Measurements from ENCODE around the gene PDE3A.

The PDE3A gene

DNA sequence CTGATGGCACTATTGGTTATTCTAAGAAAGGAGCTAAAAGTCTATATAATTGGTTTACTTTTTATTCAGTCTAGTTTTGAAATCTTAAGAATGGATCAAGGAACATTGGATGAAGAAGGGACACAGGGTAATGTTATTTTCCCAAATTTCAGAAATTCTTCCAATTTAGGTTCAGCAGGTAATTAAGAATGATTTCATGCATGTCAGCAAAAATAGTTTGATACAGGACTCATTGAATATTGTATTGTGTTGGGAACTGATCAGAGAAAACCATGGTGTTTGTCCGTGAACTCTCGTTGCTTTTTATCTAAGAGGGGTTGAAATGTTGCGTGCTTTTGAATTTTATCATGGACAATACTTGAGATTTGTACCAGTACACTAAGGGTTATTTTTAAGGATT lies 58.6 kb downstream of the PDE3A start:
- no peak for DNase-seq

DNA sequence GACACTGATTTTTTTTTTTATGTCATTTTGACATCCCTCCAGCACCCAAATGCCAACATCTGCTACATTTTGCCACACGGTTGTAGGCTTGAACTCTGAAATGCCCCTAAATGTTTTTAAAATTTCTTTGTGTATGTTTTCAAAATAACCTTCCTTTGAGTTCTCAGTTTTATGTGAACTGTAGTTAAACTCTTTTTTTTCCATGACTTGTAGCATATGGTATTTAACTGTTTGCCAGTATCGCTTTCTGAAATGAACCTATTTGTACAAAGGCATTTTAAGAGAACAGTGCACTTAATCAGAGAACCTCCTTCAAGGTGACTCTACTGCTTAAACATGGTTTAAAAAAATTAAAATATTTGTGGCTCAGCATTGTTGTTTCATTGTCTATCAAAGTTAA lies 61.5 kb downstream of the PDE3A start:
- no peak for DNase-seq

DNA sequence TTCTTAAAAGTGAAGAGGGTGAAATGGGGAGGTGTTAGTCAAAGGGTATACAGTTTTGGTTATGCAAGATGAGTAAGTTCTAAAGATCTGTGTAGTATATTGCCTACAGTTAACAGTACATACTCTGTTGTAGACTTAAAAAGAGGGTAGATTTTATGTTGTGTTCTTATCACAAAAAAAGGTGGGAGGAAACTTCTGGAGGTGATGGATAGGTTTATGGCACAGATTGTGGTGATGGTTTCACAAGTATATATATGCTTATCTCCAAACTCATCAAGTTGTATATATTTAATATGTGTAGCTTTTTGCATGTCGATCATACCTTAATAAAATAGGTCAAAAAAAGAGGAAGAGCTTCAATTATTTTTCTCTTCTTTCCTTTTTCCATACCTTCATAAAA lies 64.0 kb downstream of the PDE3A start:
- no peak for DNase-seq

DNA sequence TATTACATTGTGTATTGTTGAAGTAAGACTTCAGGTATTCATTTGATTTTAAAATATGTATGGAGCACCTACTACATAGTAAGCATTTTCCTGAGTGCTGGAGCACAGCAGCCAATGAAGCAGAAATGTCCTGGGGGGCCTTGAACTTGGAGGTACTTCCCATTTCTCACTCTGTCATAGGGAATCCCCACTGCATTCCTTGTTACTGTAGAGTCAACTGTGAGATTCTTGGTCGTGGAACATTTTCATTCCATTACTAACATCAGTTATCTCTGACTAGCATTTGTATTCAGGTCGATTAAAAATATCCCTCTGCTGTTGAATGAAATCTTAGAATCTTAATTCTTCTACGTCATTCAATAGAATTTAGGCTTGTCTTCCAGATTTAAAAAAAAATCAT lies 66.7 kb downstream of the PDE3A start:
- no peak for DNase-seq

DNA sequence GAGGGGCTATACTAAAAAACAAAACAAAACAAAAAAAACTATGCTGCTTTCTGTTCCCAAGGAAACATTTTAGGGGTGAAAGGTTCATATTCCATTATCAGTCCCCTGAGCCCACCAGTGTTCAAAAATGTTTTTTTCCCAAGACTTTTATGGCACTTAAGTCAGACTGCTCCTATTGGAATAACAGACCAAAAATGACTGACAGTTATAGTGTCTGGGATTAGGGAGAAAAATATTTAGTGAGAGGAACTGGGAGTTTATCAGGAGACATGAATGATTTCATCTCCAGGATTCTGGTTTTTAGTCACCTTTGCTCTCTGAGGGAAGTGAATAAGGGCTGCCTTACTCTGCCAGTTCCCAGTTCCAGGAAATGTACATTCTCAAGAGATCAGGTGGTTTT lies 68.0 kb downstream of the PDE3A start:
- DNase-seq, result no peak

DNA sequence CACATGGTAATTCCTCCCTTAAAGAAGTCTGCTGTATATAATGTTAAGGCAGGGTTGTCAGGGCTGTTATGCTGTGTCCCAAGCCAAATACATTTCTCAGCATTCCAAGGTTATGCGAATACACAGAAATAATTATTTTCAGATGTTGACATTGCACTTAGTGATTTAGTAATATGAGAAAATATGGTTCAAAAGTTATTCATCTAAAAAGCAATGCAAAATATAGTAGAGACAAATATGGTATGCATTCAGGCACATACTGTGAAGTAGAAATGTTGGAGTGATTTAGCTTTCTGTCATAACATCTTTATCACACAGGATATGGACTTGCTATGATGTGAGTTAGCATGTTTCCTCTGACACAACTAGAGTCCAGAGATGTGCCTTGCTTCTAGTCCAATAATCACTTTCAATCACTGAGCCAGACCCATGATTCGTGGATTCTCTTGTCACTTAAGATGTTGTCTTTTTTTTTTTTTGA lies 70.0 kb downstream of the PDE3A start:
- no peak for DNase-seq

DNA sequence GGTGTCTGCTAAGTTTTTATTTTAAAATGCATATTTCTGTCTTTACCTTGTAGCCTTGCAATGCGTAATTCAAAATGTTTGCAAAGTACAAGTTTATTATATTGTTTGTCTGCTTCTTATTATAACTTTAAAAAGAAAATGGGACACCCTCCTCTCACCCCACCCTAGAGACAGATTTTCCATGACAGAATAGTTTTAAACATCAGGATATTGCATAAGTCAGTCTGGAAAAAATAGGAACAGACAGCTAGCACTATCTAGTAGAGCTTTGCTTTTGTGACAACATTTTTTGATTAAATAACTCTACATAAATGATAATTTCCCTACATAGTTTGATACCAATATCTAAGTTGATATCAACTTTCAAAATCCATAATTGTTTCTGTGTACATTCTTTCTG lies 71.3 kb downstream of the PDE3A start:
- no peak for DNase-seq

DNA sequence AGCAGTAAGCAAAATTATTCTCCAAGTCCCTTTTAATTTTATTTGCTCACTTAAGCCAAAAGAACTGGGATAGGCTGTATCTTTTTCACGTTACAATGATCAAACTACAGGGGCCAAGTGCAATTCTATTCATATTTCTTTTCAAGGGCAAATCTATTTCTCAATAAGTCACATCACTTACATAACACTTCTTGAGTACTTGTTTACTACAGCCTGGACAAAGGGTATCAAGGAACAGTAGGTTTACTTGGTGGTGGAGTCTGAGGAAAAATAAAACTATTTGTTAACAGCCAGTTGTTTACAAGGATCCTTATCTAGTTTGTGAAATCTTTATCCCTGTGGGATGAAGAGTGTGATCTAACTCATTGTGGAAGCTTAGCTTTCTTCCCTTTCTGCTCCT lies 72.1 kb downstream of the PDE3A start:
- no peak for DNase-seq

DNA sequence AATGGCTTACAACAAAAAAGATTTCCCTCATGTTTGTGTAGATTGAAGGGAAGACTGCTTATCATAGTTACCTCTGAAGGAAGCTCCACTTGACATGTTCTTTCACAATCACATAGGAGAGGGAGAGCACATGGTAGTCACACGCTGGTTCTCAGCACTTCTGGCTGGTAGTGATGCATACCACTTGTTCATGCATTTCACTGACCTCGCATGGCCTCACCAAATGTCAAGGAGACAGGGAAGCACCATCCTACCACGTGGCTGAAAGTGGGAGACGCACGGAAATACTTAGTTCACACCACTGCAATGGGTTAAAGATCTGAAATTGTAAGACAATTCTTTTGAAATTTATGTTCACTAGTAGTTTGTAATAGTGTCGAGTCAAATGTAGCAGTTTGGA lies 74.0 kb downstream of the PDE3A start:
- peak; percentile 45 for DNase-seq

DNA sequence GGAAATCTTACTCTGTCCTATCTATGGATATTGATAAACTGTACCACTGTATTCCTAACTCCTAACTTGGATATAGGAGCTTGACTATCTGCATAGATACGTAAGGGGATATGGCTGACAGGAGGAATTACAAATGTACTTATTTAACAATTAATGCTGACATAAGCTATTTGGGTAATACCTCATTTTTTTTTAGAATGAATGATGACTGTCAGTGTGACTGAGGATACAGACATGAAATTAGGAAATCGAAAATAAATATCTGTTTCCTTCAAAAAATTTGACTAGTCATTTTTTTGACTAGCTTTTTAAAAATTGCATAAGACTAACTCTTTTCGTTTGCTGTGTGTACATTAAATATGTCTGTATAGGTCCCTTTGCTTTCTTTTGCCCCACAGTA lies 74.9 kb downstream of the PDE3A start:
- DNase-seq, result no peak

DNA sequence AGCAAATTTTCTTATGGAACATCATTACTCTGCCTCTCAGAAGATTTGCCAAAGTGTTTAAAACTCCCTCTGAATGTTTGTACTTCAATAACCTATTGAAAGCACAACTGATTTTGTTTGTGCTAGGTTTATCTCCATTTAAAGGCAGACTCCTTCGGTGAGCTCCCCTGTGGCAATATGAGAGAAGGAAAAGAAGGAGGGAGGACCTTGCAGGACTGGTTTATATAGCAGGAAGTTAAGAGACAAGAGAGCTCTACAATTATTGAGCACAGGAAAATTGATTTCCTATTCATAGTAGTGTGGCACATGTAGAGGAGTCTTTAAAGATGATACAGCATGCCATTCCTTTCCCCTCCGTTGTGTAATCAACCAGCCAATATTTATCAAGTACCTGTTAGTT lies 75.5 kb downstream of the PDE3A start:
- DNase-seq, result peak; percentile 15

DNA sequence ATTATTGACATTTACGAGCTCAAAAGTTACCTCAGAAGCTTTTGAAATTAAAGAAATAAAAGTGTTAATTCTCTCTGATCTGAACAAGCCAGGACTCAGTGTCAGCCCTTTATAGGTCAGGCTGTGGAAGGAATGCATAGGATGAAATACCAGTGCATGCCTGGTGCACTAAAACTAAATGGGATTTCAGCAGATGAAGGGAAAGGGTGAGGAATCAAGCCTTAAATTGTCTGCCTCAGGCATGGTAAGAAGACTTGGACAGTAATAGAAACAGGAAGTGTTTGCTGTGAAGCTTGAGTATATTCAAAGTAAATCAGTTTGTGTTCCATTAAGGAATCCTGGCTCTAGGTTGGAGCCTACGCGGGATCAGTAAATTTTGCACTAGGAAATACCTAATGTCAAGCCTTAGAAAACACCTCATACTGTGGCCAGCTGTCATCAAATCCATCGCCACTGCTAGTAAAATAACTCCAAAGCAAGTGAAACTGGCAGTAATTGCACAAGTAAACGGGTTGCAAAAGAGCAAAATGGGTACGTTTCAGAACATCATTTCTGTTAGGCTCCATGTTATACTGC lies 76.3 kb downstream of the PDE3A start:
- DNase-seq, result no peak

DNA sequence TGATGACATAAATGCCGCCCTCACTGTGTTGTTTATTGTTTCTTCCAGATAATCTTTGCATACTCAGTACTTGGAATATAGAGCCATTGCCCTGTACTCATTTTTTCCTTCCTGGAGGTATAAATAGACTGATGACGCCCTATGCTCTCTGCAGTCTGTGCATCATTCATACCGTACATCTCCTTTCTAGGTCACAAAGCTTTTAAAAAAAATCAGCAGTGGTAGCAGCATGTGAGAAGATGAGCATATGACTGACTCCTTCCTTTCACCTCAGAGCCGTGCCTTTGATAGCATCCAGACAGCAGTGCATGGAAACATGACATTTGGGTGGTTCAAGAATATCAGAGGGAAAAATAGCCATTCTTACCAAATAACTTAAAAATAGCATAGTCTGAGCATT lies 77.3 kb downstream of the PDE3A start:
- no peak for DNase-seq

DNA sequence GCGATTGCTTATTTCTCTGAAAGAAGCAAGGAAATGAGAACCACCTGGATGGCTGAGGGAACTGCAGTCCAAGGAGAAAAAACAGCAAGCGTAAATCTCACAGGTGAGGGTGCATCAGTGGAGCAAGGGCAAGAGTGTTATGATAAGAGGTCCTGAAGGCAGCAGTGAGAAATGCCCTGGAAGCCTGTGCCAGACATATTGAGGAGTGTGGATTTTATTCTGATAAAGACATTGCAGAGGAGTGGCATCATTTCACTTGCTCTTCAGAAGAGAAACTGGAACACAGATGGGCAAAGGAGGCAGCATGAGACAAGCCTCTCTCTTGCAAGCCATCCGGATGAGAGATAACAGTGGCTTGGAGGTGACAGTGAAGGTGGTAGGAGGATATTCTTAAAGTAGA lies 78.5 kb downstream of the PDE3A start:
- DNase-seq, result no peak

DNA sequence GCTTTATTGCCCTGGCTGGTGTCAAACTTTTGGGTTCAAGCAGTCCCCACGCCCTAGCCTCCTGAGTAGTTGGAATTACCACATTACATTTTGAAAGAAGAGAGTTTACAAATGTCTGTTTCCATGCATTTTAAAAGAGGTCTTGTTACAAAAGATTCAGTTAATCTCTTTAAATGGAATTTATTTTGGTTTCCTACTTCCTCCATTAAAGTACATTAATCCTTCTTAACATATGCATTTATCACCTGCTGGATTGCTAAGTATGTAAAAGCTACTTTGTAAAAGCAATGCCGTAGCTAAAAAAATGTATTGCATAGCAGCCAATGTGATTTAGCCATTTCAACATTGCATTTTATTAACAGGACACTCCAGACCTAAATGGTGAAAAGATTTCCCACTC lies 80.4 kb downstream of the PDE3A start:
- DNase-seq, result no peak

DNA sequence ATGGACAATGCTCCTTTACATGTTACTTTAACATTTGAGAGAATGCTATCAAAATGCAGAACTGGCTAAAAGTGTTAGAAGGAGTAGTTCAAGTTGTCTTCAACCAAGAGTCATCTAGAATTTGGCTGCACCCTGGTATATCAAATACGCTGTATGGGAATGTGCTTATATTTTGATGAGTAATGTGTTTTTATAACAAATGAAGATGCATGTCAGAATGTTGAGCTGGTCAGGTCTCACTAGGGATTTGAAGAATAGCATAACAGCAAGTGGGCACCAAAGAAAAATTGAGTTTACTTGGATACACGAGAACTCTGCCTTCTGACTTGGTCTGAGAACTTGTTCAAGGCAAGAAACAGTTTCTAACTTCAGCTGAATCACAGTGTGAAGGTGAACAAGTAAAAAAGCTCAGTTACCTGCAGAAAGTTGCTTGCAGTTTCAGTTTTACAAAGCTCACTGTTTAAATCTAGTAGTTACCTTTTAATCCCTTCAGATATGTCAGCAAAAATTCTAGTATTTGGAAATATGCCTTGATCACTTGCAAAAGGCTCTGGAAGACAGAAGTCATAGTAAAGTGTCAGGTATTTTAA lies 82.3 kb downstream of the PDE3A start:
- no peak for DNase-seq

DNA sequence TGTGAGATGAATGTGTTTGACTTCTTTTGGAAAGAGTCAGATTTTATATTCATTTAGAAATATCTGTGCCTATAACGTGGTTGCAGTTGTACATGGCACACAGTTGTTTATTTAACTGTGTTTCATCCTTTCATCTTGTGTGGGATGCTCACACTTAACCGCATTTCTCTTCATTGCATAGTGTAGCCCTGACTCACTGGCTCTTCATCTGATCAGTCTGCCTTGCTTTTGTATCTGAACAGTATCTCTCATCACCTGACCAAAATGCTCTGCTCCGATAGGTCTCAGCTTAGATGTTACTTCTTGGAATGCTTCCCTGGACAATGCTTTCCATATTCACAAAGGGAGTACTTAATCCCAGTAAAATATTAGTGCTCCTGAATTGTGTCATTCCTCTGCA lies 83.4 kb downstream of the PDE3A start:
- no peak for DNase-seq

DNA sequence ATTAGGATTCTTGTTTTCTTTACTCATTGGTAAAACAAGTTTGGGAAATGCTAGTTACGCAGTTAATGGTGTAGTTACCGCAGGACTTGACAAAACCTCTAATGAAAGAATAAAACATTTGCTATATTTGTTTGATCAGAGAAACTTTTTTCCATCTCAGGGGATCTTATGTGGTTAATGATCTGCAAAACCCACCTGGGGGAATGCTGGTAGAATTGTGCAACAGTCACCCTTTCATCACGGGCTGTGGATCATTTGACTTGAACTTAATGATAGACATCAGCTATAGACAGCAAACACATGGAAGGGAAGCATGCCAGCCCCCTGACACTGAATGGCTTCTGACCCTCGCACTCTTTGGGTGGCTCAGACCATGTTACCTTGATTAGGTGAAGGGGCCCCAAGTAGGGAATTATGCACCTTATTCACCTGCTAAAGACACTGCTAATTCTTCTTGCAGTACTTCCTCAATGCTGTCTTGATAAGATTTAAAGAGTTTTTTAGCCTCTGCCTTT lies 84.2 kb downstream of the PDE3A start:
- no peak for DNase-seq

DNA sequence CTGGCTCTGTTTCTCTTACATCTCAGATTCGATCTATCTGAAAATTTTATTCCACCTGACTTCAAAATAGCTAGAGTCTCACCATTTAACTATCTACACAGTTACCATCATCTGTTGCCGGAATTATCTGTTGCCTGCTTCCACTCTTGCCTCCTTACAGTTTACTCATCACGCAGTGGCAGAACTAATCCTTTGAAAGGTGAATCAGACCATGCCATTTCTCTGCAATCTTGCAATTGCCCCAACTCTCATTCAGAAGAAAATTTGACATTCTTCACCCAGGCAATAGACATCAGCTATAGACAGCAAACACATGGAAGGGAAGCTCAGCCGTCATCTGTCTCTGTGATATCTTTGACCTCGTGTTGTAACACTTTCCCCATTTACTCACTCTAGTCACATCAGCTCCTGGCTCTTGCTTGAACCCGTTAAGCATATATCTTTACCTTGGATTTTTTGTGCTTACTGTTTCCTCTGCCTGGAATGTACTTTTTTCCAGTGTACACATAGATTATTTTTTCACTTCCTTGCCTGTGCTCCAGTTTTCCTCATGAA lies 85.5 kb downstream of the PDE3A start:
- DNase-seq, result no peak

DNA sequence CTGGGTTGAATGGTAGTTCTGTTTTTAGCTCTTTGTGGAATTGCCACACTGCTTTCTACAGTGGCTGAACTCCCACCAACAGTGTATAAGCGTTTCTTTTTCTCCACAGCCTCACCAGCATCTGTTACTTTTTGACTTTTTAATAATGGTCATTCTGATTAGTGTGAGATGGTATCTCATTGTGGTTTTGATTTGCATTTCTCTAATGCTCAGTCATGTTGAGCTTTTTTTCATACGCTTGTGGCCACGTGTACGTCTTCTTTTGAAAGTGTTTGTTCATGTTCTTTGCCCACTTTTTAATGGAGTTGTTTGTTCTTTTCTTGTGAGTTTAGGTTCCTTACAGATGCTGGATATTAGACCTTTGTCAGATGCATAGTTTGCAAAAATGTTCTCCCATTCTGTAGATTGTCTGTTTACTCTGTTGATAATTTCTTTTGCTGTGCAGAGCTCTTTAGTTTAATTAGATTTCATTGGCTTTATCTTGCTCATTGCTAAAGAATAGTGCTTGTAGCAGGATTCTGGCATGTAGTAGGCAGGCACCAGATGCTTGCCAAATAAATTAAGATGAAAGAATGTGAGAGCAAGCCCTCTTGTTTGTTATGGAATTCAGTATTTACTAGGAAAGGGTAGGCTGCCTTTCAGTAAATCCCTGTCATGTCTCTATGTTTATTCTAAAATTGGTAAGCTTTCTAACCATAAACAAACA lies 86.8 kb downstream of the PDE3A start:
- DNase-seq, result no peak

DNA sequence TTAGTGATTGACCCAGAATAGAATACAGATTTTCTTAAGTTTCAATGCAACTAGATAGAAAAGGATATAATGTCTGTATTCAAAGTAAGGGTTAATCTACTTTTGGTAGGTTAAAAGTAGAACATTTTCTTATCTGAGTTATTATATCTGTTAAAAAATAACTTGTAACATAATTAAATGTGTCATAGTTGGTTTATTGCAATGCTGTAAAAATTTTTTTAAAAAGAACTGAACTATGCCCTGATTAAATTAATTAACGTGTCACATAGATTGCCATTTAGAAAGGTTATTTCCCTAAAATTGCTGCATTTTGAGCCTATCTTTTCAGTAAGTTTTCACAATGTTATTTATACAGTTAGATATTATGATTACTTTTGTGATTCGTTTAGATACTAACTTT lies 89.2 kb downstream of the PDE3A start:
- DNase-seq, result no peak

DNA sequence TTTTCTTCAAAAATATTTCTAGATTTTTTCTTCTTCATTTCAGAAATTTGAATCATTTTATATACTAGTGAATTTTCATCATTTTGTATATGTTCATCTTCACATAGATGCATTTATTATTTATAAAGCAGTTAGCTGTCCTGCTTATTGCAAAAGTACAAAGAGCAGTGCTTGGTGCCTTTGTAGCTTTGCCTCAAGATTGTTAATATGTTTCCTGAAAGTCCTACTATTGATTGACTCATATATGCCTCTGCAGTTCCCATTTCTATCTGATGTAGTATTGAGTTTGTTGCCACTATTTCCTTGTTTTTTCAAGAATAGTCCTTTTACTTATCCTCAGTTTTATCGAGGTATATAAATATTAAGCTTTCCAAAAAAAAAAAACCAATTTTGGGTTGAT lies 89.7 kb downstream of the PDE3A start:
- no peak for DNase-seq

DNA sequence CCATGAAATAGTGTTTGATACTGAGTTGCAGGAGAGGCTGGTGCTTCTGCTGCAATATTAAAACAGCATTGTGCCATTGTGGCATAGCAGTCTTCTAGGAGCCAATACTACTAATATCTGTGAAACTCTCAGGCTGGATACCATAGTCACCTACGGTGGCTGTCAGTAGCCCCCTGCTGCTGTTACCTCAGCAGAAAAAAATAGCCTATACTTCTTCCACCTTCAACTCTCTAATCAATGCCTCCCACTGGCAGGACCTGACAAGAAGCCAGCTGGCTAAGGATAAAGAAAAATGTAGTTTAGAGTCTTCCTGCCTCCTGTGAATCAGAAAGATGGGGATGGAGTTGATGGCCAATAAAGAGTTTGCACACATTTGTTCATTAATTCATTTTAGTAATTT lies 91.6 kb downstream of the PDE3A start:
- DNase-seq, result no peak

DNA sequence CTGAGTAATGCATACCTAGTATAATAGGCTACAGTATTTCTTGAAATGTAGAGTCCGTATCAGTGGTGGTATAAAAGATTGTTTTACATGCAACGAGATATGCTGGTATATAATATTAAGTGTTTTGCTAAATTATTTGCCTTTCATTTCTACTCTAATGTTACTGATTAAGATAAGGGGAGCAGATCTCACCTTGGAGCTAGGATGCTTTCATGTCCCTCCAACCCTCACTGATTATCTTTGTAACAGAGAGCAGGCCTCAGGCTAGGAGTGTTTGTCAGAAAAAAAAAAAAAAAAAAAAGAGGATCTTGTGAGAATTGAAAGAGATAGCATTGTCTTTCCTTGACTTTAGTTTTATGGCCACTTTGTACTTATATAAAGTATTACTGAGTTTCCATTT lies 92.6 kb downstream of the PDE3A start:
- DNase-seq, result no peak
